ENCODE measurements around the gene NEIL1. TPM values are rescaled to one million over a fixed set of nuclear protein-coding genes. Genes with fewer than 3 reads are reported as not detected.
"Not testable (repeated sequence)": the region's sequence is repeated elsewhere in the genome, so short reads cannot be mapped to it uniquely, and the experiment has no call there.

NEIL1 gene
- 10 to 100 TPM; 40.7 to 51.5 TPM for total RNA-seq
- long read RNA-seq, transcript NEIL1-201 (10 exons, 3,759 nt): major isoform, 6 of 31 reads
- long read RNA-seq, partial matches to known transcripts: 3 of 31 reads
- long read RNA-seq, other reads (novel, unspliced or antisense): 20 of 31 reads

- DNase-seq (peak; percentile 55 to 63), ATAC-seq (peak; percentile 44)
- intact Hi-C loops (cut with DNase I, micrococcal nuclease): no loop called here
Observed at GRCh38 chr15:75346796-75347221, at the start of gene NEIL1. NEIL1 (plus strand) TSS chr15:75347039; CDS start chr15:75348906, 1,867 bp downstream.

GRCh38 chr15:75298541-75299310 lies 48.1 kb upstream of the NEIL1 start:
- DNase-seq: peak in 1 of 2 donors; percentile 28
- peak; percentile 99 for ATAC-seq
- intact Hi-C loops (cut with DNase I, micrococcal nuclease): not testable (repeated sequence)

GRCh38 chr15:75299311-75299688 lies 47.5 kb upstream of the NEIL1 start:
- ATAC-seq (peak; percentile 98), DNase-seq (peak; percentile 39 to 68)
- intact Hi-C loops (cut with DNase I, micrococcal nuclease): not testable (repeated sequence)

GRCh38 chr15:75300026-75300425 lies 46.8 kb upstream of the NEIL1 start:
- intact Hi-C loops (cut with DNase I, micrococcal nuclease); ATAC-seq; DNase-seq: not testable (repeated sequence)

- DNase-seq (no peak), ATAC-seq (no peak)
- intact Hi-C loops (cut with DNase I, micrococcal nuclease): no loop called here
Observed at GRCh38 chr15:75302318-75302717, 44.5 kb upstream of the NEIL1 start.

GRCh38 chr15:75302753-75303152 lies 44.1 kb upstream of the NEIL1 start:
- DNase-seq; intact Hi-C loops (cut with DNase I, micrococcal nuclease): not testable (repeated sequence)

GRCh38 chr15:75306188-75306587 lies 40.7 kb upstream of the NEIL1 start:
- ATAC-seq: no peak

More at GRCh38 chr15:75302753-75303152, 44.1 kb upstream of the NEIL1 start:
- not testable (repeated sequence) for ATAC-seq

GRCh38 chr15:75307778-75308390 lies 39.0 kb upstream of the NEIL1 start:
- peak; percentile 68 to 81 for DNase-seq
- intact Hi-C loops (cut with DNase I, micrococcal nuclease): no loop called here

More at GRCh38 chr15:75306188-75306587, 40.7 kb upstream of the NEIL1 start:
- intact Hi-C loops (cut with DNase I, micrococcal nuclease): no loop called here
- no peak for DNase-seq

GRCh38 chr15:75309711-75310110 lies 37.1 kb upstream of the NEIL1 start:
- no peak for ATAC-seq
- intact Hi-C loops (cut with DNase I, micrococcal nuclease): no loop called here
- DNase-seq: no peak

More at GRCh38 chr15:75307778-75308390, 39.0 kb upstream of the NEIL1 start:
- ATAC-seq: peak; percentile 100

GRCh38 chr15:75312548-75312947 lies 34.3 kb upstream of the NEIL1 start:
- DNase-seq; ATAC-seq; intact Hi-C loops (cut with DNase I, micrococcal nuclease): not testable (repeated sequence)

- no peak for ATAC-seq
- intact Hi-C loops (cut with DNase I, micrococcal nuclease): no loop called here
- no peak for DNase-seq
Observed at GRCh38 chr15:75313116-75313845, 33.6 kb upstream of the NEIL1 start.

- ATAC-seq (no peak), DNase-seq (no peak)
- intact Hi-C loops (cut with DNase I, micrococcal nuclease): no loop called here
Observed at GRCh38 chr15:75314552-75315290, 32.1 kb upstream of the NEIL1 start.

GRCh38 chr15:75319231-75319897 lies 27.5 kb upstream of the NEIL1 start:
- ATAC-seq; DNase-seq; intact Hi-C loops (cut with DNase I, micrococcal nuclease): not testable (repeated sequence)

GRCh38 chr15:75321711-75322110 lies 25.1 kb upstream of the NEIL1 start:
- intact Hi-C loops (cut with DNase I, micrococcal nuclease): no loop called here
- no peak for ATAC-seq
- no peak for DNase-seq

- ATAC-seq (no peak), DNase-seq (no peak)
- intact Hi-C loops (cut with DNase I, micrococcal nuclease): no loop called here
Observed at GRCh38 chr15:75325922-75326321, 20.9 kb upstream of the NEIL1 start.

GRCh38 chr15:75327005-75327404 lies 19.8 kb upstream of the NEIL1 start:
- ATAC-seq (no peak), DNase-seq (no peak)
- intact Hi-C loops (cut with DNase I, micrococcal nuclease): no loop called here

- intact Hi-C loops (cut with DNase I, micrococcal nuclease): no loop called here
- ATAC-seq: no peak
- no peak for DNase-seq
Observed at GRCh38 chr15:75327491-75327890, 19.3 kb upstream of the NEIL1 start.
